Effector CD8-positive, alpha-beta T cell (primary cell): ENCODE results near the gene SLCO3A1.
"Not testable (repeated sequence)": the region's sequence is repeated elsewhere in the genome, so short reads cannot be mapped to it uniquely, and the experiment has no call there.

ENCODE experiments used
- DNase-seq: peaks from one replicate; lab custom pipeline; 2025; lab: John Stamatoyannopoulos, UW

SLCO3A1 gene

DNA sequence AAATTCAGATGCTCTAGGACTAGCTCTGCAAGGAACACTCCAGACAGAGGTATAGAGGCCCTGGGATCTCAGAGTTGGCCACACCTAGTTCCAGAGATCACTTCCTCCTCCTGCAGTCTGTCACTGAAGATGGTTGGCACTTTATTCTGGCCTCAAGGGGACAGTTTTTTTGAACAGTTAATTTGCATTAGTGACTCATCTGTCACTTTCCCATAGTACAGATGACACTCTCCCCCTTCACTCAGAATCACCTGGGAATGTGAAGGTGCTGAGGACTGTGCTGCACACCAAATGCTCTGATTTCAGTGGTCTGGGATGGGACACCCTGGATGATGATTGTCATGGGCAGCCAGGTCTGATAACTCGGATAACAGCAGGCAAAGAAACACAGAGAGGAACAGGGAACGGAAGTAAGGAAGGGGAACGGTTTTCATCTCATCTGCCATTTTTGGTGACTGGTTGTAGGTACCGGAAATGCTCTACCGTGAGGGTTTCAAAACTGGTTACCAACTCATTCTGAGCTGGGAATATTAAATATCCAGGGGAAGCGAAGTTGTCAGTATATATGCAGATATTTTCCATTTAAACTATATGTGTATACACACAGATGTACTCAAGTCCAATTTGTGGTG is 307.6 kb downstream of the SLCO3A1 start:
- no peak for DNase-seq

DNA sequence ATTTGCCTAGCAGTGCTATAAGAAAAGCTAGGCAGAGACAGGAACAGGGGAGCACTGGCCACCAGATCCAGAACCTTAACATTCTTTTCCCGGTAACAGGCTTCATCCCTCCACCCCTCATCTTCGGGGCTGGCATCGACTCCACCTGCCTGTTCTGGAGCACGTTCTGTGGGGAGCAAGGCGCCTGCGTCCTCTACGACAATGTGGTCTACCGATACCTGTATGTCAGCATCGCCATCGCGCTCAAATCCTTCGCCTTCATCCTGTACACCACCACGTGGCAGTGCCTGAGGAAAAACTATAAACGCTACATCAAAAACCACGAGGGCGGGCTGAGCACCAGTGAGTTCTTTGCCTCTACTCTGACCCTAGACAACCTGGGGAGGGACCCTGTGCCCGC is 309.1 kb downstream of the SLCO3A1 start:
- no peak for DNase-seq

DNA sequence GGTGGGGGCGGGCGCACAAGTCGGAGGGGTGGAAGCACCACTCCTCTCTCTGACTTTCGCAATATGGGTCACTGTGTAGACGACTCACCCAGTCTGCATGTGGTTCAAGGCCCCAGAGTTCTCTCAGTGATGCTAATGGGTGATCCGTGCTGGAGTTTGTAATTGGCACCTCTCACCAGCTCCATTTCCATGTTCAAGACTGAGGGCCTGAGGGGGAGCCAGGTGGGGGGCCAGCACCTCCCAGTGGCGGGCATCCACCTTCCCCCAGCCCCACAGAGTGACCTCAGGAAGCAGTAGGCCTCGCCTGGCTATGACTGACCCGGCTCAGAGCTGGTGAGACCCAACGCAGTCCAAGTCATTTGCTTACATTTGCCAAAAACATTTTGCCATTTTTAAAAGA is 310.1 kb downstream of the SLCO3A1 start:
- no peak for DNase-seq

DNA sequence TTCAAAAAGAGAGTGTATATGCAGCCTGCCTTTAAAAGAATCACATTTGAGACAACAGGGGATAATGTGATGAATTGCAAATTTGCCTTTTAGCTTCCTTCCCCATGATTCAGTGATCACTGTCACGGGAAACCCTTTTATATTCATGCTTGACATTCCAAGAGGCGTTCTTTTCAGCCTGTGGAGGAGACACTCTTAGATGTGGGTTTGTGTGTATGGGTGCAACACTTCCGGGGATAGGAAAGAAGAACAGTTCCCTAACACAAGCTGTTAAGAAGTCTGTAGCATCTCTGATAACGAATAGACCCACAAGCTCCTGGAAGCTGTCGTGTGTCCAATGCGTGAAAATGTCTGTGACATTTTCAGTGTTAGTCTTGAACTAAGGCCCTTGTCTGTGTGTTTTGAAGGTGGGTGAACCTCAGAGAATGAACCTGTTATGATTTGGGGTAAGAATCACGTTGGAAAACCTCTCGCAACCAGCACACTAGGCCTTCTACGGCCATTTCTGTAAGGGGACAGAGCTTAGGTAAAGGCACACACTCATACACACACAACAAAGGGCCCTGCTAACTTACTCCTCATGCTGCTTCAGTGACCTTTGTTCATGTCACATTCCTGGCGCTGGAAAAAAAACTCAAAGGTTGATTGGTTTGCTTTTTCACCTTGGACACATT is 311.0 kb downstream of the SLCO3A1 start:
- no peak for DNase-seq

DNA sequence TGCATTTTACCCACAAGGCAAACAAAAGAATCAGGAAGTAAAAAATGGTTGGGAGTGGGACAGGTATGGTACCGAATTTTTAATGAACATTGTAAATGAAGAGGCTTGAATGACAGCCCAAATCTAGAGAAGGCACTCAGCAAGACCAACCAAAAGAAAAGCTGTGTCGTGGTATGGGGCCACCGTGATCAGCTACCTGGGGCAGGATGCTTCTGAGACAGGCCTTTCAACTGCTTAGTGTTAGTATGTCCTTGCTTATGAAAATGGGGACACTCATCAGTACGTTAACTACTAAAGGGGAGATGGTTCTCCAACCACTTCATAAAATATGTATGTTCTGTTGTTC is 311.5 kb downstream of the SLCO3A1 start:
- DNase-seq: no peak

DNA sequence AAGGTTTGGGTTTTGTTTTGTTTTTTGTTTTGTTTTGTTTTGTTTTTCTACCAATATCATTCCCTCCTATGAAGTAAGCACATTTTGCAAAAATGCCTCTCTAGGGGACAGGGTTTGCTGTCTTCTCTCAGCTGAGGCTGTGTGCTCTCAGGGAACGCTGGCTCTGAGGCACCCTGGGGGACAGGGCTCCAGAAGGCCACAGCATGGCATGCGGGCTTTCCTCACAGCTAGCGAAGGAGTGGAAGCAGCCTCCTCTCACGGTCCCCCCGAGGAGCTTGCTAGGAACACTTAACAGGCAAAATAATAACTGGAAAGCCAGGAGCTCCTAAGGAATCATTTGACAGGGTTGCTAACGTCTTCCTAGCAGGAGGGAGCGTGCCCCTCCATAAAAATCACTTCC is 312.5 kb downstream of the SLCO3A1 start:
- DNase-seq: no peak

DNA sequence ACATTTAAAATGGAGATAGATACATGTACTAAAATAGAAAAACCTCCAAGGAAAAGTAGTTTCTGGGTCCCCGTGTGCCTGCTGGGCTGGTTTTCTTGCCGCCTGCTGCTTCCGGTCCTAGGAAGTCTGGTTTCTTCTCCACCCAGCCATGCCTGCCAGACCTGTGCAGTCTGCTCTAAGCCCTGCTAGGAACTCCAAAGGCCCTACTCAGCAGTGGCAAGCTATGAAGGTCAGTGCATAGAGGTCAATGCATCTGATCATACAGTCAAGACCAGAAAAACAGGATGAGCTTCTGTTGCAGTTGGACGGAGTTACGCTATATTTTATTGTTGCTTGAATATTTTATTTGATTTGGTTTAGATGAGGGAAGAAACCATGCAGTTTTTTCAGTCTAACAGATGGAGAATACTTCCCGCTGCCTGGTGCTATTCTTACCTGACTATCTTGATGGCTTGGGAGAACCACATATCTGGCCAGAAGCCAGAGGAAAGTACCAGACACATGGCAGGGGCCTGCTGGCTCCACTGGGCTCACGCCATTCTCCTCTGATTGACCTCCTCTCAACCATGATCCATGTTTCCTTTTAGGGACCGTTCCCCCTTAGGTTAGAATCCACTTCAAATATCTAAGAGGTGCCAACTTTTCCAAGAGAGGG is 313.4 kb downstream of the SLCO3A1 start:
- no peak for DNase-seq

DNA sequence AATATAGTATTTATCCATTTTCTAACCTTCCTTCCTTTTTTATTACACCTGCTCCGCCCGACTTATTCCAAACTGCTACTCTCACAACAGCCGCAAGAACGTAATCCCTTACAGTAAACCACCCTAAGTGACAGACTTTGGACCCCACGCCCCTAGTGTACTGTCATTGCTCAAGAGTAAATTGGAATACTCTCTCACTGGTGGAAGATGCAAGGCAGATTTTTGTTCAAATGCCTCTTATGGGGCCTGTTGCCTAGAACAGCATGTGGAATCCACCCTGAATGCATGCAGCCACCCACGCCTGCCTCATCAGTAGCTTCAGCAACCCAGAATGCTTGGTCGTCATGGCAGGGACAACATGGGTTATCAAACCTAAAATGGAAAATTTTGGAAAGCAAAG is 313.9 kb downstream of the SLCO3A1 start:
- DNase-seq: no peak

DNA sequence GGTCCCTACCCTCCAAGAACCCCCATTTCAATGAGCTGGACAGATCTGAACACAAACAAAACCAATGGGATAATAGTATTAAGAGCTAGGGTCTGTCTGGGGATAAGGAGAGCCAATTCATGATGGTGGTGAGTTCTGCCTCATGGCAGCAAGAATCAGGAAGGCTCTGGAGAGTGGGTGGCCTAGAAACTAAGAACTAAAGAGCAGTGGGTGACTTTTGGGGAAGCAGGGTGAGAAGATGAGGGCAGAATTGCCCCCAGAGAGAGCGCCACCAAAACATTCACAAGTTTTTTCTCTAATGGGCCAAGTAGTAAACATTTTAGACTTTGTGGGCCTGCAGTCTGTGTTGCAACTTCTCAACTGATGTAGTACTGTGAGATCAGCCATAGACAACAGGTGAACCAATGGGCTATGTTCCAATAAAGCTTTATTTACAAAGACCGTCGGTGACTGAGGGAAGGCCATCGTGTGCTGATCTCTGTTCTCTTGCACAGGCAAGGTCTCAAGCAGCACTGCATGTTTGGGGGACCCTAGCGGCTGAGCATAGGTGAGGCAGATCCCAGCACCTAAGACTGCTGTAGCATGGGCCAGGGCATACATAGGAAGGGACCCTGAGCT is 314.7 kb downstream of the SLCO3A1 start:
- no peak for DNase-seq

DNA sequence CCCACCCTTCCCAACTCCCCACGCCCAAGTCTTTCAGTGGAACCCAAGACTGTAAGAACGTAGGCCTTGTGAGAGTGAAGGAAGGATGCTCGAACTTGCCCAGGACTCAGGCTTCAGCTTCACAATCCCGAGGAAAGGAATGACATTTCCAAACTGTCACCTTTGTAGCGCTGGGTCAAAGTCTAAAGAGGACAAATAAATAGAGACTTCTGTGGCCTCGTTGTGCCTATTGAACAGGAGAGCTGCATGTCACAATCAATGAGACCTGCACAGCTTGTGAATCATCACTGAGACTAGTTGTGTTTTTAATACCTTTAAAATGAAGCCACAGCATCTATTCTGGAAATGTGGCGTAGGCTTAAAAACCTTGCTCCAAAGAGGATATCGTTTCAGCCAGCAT is 317.4 kb downstream of the SLCO3A1 start:
- no peak for DNase-seq

DNA sequence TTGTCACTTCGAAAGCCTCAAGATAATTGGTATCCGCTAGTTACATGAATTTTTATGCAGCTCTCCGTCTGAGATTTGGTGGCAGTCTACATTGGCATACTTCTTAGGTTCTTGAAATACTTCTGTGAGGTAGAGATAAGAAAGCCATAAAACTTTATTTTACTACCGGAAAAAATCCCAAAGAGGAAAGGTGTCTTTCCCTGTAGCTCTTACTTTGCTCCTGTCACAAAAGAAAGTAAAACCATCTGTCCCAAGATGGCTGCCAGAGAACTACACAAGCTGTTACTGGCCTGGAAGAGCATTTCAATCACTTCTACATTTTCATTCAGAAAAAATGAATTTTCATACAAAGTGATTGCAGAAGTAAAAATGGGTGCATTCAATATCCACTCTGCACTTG is 325.4 kb downstream of the SLCO3A1 start:
- DNase-seq: no peak

DNA sequence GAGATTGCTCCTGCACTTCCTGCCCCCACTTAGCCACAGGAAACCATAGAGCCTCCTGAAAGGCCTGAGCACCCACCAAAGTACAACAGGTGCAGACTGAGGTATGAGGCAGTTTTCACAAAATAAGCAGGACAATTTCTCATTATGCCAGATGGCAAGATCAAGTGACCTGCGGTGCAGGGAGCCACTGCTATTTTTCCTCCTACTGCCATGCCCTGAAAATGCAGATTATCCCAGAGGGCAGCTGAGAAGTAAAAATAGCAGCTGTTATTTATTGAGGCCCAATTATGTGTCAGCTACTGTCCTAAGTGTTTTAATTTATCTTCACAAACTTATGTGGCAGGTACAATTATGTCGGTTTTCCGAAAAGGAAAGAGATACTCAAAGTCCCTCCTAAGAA is 330.6 kb downstream of the SLCO3A1 start:
- DNase-seq: no peak

DNA sequence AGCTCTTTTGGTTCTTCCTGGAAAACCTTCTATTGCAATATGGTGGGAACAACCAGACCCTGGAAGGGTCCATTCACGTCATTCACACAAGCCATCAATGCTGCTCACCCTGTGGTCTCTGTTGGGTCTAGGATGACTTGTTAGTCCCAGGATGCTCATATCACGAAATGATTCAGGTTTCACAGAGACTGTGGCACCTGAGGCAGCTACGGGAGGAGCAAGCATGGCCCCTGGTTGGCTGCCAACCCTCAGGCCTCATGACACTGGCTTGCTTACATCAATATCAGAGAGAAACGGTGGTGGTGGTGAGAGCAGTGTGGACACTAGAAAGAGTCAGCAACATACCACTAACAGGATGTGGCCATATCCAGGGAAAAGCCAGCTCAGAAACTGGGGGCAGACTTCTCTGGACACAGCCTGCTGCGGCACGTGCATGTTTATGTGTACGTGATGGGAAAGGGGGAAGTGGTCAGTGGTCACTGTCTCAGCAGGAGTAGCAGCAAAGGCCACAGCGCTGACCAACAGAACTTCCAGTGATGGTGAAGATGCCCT is 331.2 kb downstream of the SLCO3A1 start:
- DNase-seq: no peak

DNA sequence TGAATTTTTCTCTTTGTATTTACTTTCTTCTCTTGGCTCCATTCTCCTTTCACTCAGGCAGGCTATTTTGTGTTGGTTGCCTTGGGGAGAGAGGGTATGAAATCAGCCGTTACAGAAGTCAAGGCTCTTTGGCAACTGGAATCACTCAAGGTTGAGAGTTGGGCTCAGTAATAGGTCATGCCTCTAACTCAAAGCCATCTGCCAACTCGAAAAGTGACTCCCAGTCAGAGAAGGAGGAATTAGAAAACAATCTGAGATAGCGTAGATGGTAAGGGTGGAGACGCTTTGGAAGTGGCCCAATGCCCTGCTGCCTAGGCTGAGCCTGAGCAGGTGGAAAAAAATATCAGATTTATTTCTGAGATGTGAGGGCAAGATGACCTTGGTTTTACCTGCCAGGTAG is 334.5 kb downstream of the SLCO3A1 start:
- DNase-seq: no peak

DNA sequence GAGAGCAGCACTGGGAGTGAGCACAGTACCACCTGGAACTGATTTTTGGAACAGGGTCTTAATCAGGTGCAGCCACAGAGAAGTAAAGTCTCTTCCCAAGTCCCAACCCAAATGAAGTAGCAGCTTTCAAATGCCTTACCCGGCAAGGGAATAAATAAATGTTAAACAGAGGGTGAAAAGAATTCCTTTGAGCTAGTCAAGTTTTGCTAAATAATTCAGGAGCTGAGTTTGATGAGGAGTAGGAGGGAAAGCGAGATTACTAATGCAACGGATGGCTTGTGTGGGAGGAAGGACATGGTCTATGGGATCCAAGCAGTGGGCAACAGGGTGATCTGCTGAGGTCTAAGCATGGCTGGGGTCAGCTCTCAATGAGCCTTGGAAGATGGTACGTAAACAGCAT is 335.7 kb downstream of the SLCO3A1 start:
- DNase-seq: no peak

DNA sequence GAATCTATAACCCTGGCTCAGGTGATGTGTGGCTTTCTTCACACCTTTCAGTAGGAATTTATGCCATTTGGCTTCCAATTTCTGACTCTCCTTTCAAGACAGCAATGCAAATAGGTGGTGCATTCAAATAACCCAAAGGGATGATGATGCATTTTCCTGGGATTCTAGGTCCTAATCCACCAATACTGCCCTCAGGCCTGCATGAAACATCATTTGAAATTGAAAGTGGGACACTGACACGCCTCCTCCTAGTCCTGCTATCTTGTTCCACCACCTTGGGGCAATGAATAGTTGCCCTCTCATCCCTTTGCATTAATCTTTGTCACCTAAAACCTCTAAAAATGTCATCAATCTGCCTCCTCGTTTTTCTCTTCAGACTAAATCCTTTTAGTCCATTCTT is 341.7 kb downstream of the SLCO3A1 start:
- no peak for DNase-seq

DNA sequence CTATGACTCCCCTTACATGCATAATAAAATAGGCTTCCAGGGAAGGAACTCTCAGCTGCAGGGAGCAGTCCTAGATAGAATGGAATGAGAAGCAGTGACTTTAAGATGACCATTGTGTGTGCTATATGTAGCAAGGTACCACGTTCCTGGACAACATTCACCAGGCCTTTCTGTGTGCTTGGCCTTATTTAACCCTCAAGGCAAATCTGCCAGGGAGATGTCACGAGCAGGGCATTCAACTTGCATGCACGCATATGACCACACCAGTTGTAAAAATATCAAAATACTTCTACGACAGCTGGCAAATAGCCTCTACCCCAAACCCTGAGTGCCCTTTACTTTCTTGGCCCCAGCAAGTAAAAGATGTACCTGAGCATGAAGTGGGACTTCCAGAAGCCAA is 342.8 kb downstream of the SLCO3A1 start:
- DNase-seq: no peak

DNA sequence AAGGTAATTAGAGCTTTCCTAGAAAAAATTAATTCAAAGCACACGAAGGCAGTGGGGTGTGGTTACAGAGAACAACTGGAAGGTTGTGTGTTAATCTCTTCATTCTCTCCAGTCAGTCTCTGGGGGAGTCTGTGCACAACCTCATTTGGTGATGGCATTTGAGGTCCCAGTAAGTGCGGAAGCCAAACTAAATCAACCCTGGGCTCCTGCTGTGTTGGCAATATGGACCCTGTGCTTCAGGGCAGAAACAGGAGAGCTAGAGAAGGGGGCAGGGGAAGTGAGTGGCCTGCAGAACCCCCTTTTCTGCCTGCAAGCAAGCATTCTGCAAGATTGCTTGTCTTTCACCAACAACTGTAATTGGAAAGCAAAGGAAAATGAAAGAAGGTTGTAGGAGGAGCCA is 344.2 kb downstream of the SLCO3A1 start:
- DNase-seq: no peak

DNA sequence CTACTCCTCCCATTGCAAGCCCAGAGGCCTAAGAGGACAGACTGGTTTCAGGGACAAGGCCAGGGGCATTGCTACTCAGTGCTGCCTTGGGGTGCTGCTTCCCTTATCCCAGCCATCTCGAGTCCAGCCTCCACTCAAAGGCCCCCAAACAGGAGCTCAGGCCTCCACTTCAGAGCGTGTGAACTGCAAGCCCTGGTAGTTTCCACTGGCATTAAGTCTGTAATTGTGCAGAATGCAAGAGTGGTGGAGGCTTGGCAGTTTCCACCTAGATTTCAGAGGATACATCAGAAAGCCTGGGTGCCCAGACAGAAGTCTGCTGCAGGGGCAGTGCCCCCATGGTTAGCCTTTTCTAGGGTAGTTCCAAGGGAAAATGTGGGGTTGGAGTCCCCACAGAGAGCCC is 347.4 kb downstream of the SLCO3A1 start:
- no peak for DNase-seq

DNA sequence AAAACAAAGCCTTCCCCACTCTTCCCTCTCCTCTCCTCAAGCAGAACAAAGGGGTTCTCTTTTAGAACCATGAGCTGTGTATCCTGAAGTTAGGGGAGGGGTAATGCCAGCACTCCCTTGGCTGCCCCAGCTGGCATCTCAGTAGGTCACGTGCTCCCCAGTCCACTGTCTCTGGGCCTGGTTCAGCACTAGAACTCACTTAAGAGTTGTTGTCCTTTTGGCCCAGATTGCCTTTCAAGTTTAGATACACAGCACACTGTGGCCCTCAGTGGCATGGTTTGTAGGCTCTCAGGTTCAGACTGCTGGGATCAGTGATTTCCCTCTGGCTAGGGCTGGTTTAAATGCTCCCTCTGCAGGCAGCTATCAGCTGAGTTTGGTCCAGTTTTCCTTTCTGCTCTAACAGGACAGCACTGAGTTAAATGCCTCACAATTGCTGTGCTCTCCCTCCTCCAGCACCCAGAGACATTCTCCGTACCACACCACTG is 351.8 kb downstream of the SLCO3A1 start:
- no peak for DNase-seq

DNA sequence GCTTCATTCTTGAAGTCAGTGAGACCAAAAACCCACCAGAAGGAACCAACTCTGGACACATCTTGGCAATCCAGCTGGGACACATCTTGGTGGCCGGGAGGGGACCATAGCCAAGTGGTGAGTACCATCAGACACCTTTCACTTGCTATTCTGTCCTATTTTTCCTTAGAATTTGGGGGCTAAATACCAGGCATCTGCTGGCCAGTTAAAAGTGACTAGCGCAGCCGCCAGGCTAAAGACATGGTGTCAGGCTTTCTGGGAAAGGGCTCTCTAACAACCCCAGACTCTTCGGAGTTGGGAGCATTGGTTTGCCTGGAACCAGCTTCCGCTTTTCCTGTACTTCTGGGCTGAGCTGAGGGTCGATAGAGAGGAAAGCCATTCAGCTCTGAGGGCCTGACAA is 354.1 kb downstream of the SLCO3A1 start:
- DNase-seq: not testable (repeated sequence)
